AG04450 (cell line): Measurements from ENCODE around the gene CAMKMT. TPM values are rescaled to one million over a fixed set of nuclear protein-coding genes. Genes with fewer than 3 reads are reported as not detected.

Source experiments
- CTCF ChIA-PET: fragments of 300-600, 350-600 bp; formaldehyde crosslinking; extraction: SDS; loops from one replicate; lab custom pipeline; 2022; ENCODE audit warnings: antibody characterized with exemption, inconsistent platforms; lab: Charles Lee
- POLR2A ChIA-PET: fragments of 350-600 bp; formaldehyde crosslinking; extraction: SDS; loops from one replicate; lab custom pipeline; 2021; ENCODE audit warnings: antibody characterized with exemption, inconsistent platforms; lab: Yijun Ruan, JAX
- DNase-seq: peaks from one replicate; pipeline ENCODE4 v3.0.0-alpha.2; 2011; ENCODE audit warnings: low read depth, low spot score
- H3K27ac ChIP-seq: one replicate; pipeline ENCODE4 v1.5.1; 2012; ENCODE audit warnings: low read depth, low read length, control low read depth
- H3K27me3 ChIP-seq: one replicate; pipeline ENCODE4 v1.6.0; 2012; ENCODE audit warnings: low read length; ENCODE audit not compliant: control insufficient read depth, insufficient read depth
- H3K4me3 ChIP-seq: 2 replicates; pipeline ENCODE4 v1.5.1; 2011; ENCODE audit warnings: mild to moderate bottlenecking, low read depth, low read length, control low read depth
- H3K9me3 ChIP-seq: 2 replicates; pipeline ENCODE4 v1.5.1; 2012; ENCODE audit warnings: low read length; ENCODE audit not compliant: control insufficient read depth, insufficient read depth
- CTCF ChIP-seq: IDR thresholded peaks from 2 replicates; pipeline ENCODE4 v1.5.1; 2011; ENCODE audit warnings: low read depth, low read length, control low read depth, inconsistent platforms
- polyA plus RNA-seq: library from polyadenylated mRNA; depleted of rRNA; stranded (reverse); fragments of >200 nt; gene quantifications from 2 replicates; pipeline ENCODE4 v1.2.3, GENCODE V29; 2011

Gene CAMKMT
- polyA plus RNA-seq, 1 experiment = 10.2 TPM

DNA sequence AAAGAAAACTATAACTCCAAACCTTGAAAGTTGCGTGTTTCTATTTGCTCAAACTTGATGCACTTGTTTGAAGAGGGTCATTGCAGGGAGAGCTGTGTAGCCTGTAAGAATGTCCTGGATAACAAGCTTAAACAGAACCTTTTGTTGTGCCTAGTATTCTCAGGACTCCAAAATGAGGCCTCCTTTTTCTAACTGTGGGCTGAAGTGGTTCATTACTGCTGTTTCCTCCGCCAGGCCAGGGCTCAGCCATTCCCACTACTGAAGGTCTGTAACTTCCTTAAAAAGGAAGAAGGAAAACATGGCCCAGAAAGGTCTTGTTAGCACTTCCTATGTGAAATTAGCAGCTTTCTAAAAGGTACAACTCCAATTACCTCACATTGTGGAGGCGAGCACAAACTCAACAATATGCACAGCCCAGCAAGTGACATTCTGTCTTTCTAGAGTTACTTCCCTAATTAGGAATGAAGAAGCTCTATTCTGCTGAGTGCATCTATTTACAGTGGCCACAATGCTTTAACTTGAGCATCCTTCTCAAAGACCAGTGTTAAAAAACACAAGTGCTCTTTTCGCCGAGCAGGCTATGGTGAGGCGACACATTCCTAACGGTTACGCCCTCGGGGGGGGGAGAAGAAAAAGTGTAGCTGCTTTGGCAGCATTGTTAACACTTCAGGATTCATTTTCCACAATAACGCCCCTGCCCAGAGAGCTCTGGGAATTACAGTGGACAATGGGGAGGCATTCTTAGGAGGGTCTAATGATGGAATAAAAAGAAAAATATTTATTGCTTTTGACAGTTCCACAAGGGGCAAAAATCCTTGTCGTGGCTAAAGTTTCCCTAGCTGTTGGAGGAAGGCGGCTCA lies 442.9 kb downstream of the CAMKMT start:
- Histone ChIP-seq H3K27me3 (peaks cover 77% of the 10 kb centered on the region), H3K9me3 (peaks cover 4% of the 10 kb centered on the region; the same call in 1 of the 2 replicates), H3K4me3 (no peak overlapping the region), H3K27ac (no peak overlapping the region)
- POLR2A ChIA-PET = no interaction called here
- CTCF ChIA-PET = interaction anchor here (3.1 kb wide), 1 partner anchor 324 kb away, joined by 14 read pairs; no protein-coding TSS in a partner anchor
- no peak for DNase-seq
- no peak for TF ChIP-seq CTCF

- Histone ChIP-seq H3K9me3 (peaks cover 4% of the 10 kb centered on the region; the same call in 1 of the 2 replicates), H3K4me3 (no peak overlapping the region), H3K27me3 (peaks cover 68% of the 10 kb centered on the region), H3K27ac (no peak overlapping the region)
- DNase-seq = no peak
- ChIA-PET CTCF (no interaction called here), POLR2A (no interaction called here)
- TF ChIP-seq CTCF = no peak
Measured at GRCh38 chr2:44805401-44806235, 443.9 kb downstream of the CAMKMT start.

- TF ChIP-seq CTCF = no peak
- Histone ChIP-seq H3K9me3 (no peaks in the 10 kb centered on the region), H3K27ac (no peak overlapping the region), H3K4me3 (no peak overlapping the region), H3K27me3 (peaks cover 52% of the 10 kb centered on the region)
- no peak for DNase-seq
- ChIA-PET POLR2A (no interaction called here), CTCF (no interaction called here)
Measured at GRCh38 chr2:44807201-44808025, 445.7 kb downstream of the CAMKMT start.

DNA sequence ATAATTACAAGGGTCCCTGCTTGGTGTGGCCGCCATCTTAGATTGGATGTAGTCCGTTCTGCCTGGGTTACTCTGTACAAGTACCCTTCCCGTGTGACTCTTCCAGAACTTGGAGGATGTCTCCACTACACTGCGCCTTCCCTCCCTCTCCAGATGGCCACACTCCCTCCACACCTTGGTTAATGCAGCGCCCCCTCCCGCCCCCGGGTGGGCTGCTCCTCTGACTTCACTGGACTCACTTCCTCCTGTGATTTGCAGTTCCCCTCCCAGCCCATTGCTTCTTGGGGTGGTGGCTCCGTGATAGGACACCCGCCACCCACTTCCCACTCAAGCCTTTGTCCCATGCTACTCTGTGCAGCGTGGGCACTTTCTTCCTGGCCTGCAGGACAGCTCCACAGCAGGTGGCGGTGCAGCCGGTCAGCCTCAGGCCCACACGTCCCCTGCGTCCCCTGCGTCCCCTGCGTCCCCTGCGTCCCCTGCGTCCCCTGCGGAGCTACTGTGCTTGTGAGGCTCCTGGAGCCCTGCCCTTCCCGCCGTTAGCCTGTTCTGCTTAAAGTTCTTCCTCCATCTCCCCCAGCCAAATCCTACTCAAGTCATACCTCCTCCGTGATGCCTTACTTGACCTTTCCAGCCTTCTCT lies 449.3 kb downstream of the CAMKMT start:
- CTCF ChIA-PET = no interaction called here
- peaks cover 23% of the 10 kb centered on the region for H3K27me3 ChIP-seq
- TF ChIP-seq CTCF = no peak

More for the DNA sequence above, 449.3 kb downstream of the CAMKMT start:
- POLR2A ChIA-PET = no interaction called here
- Histone ChIP-seq H3K4me3 (no peak overlapping the region), H3K27ac (no peak overlapping the region), H3K9me3 (no peaks in the 10 kb centered on the region)
- DNase-seq = no peak
